ENCODE results near the gene MYH9.
A peak's percentile ranks its signal among the peaks of the same experiment; 100 is the strongest.
"Not testable (repeated sequence)": the region's sequence is repeated elsewhere in the genome, so short reads cannot be mapped to it uniquely, and the experiment has no call there.

Gene MYH9

DNA sequence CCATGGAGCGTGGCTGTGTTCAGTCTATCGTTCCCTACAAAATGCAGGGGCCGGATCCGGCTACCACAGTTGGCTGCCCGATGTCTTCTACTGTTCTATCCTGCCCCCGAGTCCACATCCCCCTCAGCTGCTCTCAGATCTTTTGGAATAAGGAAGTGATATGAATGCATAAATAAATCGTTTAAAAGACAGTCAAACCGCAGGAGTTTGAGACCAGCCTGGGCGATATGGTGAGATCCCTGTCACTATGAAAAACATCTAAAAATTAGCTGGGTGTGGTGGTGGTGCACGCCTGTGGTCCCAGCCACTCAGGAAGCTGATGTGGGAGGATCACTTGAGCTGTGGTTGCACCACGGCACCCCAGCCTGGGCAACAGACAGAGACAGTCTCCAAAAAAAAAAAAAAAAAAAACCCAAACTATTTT lies 97.8 kb downstream of the MYH9 start:
- DNase-seq, result not testable (repeated sequence)

DNA sequence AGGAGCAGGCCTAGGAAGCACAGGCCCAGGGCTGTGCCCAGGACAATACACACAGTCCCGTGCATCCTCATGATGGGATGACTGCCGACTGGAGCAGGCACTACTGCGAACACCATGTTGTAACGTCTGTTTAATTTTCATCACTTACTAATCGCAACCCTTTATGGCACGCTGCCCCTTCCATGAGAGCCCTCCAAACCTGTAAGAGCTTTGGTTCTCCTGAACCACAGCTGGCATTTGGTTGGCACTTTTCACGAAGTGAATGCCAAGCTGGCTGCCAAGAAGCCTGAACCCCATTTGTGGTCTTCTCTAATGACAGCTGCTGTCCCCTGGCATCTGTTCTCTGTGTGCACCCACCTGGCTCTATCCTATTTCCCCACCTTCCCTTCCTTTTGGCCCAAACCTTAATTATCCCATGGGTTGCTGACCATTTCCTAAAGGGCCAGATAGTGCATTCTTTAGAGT lies 98.3 kb downstream of the MYH9 start:
- peak; percentile 89 for DNase-seq

DNA sequence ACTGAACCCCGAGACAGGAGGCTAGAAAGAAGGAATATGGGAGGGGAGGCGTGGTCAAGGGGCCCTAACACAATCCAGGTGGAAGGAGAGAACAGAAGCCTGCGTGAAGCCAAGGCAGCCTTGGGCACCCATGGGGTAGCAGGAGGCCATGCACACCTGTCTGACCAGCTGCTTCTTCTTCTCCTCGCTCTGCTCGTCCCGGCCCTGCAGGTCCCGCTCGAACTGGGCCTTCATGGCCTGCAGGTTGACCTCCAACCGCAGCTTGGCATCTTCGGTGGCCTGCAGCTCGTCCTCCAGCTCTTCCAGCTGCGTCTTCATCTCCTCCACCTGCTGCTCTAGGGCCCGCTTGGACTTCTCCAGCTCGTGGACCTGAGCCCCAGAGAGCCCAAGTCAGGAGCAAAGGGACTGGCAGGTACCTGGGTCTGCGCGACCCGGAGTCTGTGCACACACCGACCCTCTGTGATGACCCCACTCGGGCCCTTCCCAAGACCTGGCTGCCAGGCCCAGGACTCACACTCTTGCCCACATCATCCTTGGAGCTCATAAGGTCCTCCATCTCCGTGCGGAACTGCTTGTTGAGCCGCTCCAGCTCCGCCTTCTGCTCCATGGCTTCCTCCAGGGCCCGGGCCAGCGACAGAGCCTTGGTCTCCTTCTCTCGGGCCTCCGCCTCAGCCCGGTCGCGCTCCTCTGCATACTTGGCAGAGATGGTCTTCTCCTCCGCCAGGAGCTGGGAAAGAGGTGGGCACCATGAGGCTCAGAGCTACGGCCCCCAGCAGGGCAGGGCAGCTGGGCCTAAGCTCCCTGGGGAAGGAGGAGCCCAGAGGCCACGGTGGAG lies 99.0 kb downstream of the MYH9 start:
- DNase-seq, result no peak

DNA sequence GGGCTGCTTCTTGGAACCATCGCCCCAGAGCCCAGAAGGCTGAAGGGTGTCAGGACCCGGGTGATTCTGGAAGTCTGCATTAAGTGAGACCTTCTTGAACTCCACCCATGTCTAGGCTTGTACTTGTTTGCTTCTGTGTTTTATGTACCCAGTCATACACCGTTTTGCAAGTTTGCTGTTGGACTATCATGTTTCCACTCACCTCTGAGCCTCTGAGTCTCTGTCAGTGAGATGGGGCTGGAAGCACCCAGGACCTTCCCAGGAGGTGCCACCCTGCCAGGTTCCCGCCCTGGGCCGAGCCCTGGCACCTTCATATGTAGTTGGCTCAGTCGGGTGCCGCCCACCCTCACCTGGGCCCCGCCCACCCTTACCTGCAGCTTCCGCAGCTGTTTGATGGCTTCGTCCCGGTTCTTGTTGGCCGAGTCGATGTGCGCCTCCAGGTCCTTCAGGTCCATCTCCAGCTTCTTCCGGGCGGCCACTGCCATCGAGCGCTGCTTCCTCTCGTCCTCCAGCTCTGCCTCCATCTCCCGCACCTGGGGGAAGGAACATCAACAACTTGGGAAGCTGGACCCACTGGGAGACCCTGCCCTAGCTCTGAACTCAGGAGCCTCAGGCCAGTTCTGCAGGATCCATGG lies 99.8 kb downstream of the MYH9 start:
- no peak for DNase-seq

DNA sequence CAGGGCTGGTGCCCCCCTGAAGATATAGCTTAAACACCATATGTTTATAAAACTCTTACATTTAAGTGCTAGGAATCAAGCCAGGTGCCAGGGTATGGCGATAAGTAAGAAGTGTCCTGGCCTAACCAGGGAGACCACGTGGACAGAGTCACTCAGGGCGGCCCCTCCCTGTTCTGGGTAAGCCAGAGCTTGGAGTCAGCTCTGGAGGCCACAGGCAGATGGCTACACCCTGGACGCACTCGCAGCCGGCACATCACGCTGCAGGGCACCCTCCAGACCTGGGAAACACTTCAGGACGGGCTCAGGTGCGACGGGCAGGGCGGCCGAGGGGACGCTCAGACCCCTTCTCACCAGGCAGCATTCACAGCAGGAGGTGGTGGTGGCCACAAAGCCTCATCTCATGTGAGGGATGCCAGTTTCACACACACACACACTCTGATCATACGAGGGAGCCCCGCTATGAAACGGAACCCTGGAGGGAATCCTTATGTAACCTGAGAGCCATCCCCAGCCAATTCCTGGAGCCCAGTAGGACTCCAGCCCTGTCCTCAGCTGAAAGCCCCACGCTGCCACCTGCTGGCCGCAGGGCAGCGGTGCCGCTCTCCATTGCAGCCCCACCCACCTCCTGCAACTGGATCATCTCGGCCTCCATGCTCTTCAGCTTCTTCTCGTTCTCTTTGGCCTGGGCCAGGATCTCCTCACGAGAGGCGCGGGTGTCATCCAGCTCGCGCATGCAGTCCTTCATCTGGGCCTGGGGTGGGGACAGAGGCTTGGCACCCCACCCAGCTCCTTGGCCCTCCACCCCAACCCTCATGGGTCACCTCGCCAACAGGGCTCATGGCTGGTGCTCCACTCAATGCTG lies 101.4 kb downstream of the MYH9 start:
- peak; percentile 19 for DNase-seq

DNA sequence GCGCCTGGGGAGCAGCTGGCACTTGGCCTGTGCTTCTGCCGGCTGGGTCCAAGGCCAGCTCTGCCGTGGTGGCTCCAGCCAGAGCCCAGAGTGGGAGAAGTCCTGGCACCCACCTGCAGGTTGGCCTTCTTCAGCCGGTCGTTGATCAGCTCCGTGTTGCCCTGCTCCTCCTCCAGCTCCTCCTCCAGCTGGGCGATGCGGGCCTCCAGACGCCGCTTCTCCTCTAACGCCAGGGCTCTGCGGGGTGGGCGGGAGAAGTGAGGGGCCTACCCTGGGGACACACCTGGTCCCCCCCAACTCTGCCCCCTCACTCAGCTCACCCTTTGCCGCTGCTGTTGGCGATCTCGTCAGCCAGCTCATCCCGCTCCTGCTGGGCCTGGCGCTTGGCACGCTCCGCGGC lies 102.2 kb downstream of the MYH9 start:
- DNase-seq, result no peak

DNA sequence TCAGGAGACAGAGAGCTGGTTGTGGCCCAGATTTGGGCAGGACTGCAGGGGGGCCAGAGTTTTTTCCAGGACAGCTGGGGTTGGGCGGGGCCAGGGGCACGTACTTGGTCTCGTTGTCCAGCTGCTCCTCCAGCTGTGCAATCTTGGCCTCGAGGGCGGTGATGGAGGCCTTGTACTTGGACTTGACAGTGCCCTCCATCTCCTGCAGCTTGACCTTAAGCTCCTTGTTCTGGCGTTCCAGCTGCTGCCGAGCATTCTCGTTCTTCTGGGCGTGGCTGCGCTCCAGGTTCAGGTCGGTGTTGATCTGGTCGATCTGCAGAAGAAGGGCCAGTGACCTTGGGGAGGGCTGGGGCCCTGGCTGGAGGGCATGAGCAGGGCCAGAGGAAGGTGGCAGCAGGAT lies 102.8 kb downstream of the MYH9 start:
- no peak for DNase-seq

DNA sequence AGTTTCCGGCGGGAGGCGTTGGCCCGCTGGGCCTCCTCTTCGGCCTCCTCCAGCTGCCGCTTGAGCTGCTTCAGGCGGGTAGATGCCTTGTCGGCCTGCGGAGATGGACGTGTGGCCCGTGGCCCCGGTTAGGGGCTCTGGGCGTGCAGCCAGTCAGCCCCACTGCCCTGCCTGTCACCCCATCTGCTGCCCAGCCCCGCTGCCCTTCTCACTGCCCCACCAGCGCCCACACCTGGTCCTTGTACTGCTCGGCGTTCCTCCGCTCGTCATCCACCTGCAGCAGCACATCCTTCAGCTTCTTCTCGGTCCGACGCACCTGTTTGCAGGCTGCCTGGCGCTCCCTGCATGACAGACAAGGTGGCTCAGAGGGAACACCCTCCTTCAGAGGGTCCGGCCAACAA lies 103.6 kb downstream of the MYH9 start:
- DNase-seq, result no peak

DNA sequence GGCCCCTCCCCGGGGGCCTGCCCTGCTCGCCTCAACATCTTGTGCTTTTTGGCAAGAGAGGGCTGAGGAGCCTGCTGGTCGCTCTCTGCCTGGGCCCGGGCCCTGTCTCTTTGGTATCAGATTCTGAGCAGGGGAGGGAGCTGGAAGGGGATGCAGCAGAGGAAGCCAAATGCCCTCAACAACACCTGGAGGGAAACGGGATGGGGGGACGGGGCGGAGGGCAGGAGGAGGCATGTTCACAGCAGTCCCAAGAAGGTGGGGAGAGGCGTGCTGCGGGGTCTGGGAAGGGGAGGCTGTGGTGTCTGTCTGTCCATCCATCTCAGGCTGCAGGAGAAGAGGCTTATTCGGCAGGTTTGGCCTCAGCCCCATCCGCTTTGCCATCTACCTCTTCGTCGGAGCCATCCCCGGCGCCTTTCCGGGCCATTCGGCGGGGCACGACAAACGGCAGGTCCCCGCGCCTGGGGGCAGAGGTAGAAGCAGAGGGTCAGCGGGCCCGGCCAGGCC lies 105.4 kb downstream of the MYH9 start:
- DNase-seq, result no peak

DNA sequence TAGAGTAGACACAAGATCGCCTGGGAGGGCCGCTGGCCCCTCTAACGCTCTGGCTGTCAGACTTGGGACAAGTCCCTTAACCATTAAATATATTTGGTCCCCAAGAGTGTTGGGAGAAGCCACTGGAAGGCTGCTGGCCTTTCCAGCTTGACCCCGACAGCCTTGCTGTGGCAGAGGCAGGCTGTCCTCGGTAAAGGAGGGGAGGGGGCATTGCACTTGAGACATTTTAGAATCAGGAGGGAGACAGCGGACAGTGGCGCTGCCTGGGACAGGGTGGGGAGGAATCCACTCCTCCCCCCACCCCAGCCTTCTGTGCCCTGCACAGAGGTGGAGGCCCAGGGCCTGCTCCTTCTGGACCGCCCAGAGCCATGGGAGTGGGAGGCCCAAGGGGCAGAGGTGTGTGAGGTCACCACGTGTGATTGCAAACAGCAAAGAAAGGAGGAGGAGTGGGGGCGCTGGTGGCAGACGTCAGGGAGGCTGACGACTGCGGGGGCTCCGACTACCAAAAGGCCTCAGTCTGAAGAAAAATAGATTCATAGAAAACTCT lies 105.9 kb downstream of the MYH9 start:
- no peak for DNase-seq

DNA sequence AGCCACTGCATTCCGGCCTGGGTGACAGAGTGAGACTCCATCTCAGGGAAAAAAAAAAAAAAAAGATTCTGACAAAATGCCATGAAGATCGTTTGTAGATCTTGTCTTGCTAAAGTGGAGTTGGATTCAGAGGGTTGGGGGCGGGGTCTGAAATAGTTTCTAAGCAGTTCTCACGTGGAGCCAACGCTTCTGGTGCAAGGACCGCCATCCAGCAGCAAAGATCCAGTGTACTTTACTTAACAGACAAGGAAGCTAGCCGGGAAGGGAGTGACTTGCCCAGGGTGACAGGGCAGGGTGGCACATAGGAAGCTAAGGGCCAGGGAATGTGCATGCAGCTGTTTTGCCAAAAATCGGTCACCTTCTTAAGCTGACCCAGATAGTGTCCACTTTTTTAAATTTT lies 107.4 kb downstream of the MYH9 start:
- DNase-seq, result no peak

DNA sequence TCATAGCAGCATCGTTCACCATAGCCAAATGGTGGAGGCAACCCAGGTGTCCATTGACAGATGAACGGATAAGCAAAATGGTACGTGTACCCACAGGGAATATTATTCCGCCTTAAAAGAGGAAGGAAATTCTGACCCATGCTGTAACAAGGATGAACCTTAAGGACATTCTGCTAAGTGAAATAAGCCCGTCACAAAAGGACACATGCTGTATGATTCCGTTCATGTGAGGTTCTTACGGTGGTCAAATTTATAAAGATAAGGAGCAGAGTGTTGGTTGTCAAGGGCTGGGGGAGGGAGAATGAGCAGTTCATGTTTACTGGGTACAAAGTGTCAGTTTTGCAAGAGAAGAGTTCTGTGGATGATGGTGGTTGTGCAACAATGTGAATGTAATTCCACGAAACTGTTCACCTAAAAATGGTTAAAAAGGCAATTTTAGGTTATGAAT lies 108.5 kb downstream of the MYH9 start:
- no peak for DNase-seq

DNA sequence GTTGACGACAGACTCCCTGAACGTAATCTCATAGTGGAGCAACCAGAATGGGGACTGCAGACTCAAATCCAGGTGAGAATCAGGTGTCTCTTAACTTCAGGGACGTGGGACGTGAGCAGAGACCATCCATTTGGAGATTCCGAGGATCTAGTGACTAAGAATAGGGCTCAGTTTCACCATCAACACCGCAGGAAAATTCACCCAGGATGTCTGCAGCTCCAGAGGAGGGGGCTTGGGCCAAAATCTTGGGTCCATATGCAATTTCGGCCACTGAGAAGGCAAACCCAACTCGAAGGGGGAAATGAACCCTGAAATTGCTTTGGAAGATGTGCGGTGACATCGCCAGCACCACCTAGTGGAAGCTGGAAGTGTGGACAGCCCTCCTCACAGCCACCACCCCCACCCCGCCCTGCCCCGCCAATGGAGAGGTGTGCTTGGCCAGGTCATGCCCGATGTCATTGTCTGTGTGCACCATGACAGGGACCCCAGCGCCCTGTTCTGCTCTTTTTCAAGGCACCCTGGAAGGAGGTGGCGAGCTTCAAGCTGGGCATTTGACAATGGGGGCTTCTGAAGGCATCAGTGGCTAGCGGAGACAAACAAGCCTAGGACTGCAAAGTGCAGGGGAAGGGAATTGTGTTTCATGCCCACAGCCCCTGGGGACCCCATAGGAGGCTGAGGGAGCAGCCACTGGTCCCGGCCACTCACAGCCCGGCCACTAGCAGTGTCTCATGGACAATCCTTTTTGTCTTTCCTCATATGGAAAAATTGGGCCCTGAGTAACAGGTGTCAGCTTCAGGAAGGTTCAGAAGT lies 110.1 kb downstream of the MYH9 start:
- no peak for DNase-seq

DNA sequence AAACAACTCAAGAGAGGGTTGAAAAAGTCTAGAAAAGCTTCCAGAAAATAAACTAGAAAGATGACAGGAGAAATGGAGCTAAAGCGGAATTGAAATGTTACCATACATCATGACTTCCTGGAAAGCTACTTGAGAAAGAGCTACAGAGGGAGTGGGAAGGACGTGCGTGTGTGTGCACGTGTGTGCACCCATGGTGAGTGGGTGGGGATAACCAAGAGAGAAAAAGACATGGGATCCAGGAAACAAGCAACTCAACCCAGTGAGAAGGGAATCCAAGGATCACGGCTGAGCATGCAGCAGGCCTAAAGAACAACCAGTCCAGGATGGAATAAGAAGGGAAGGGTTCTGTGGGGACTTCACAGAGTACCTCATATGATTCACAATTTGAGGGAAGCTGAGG lies 113.2 kb downstream of the MYH9 start:
- no peak for DNase-seq

DNA sequence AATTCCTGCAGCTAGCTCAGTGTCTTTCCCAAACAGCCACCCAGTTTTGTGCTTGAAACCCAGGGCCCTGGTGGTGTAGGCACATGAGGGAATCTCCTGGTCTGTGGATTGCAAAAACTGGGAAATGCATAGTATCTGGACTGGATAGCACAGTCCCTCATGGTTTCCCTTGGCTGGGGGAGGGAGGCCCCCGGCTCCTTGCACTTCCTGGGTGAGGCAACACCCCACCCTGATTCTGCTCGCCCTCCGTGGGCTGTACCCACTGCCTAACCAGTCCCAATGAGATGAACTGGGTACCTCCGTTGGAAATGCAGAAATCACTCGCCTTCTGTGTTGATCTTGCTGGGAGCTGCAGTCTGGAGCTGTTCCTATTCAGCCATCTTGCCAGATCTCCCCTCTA lies 115.8 kb downstream of the MYH9 start:
- not testable (repeated sequence) for DNase-seq

DNA sequence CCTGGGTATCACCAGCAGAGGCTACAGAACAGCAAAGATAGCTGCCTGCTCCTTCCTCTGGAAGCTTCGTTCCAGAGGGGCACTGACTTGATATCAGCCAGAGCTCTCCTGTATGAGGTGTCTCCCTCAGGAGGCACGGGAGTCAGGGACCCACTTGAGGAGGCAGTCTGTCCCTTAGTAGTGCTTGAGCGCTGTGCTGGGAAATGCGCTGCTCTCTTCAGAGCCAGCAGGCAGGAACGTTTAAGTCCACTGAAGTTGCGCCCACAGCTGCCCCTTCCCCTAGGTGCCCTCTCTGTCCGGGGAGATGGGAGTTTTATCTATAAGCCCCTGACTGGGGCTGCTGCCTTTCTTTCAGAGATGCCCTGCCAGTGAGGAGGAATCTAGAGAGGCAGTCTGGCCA lies 116.5 kb downstream of the MYH9 start:
- not testable (repeated sequence) for DNase-seq

DNA sequence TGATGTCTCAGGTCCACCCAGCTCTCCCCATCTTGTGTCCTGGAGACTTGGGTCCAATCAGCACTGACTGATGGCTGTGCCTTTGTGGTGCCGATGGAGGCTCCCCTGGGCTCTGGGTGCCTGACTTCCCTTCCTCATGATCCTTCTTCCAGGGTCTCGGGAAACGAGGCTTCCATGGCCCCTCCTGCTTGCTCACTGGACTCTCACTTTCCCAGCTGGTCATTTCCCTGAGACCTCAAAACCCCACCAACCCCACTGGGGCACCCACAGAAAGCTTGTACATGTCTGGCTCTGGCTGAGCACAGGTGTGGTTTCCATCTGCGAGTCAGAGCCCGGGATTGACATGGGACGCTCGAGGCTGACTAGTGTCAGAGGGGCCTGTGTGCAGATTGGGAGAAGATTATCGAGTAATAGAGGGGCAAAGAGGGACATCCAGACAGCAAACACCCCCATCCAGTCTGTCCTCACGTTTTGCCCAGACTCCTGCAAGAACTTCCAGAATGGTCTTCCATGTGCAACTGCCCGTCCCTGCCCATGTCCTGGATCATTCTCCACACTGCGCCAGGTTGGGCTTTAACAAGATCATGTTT lies 119.8 kb downstream of the MYH9 start:
- DNase-seq, result no peak

DNA sequence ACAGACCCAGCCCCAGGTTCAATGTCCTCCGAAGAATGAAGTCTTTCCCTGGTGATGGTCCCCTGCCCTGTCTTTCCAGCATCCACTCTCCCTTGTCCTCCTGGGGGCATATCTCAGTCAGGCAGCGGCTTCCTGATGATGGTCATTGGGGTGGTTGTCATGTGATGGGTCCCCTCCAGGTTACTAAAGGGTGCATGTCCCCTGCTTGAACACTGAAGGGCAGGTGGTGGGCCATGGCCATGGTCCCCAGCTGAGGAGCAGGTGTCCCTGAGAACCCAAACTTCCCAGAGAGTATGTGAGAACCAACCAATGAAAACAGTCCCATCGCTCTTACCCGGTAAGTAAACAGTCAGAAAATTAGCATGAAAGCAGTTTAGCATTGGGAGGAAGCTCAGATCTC lies 120.7 kb downstream of the MYH9 start:
- no peak for DNase-seq

DNA sequence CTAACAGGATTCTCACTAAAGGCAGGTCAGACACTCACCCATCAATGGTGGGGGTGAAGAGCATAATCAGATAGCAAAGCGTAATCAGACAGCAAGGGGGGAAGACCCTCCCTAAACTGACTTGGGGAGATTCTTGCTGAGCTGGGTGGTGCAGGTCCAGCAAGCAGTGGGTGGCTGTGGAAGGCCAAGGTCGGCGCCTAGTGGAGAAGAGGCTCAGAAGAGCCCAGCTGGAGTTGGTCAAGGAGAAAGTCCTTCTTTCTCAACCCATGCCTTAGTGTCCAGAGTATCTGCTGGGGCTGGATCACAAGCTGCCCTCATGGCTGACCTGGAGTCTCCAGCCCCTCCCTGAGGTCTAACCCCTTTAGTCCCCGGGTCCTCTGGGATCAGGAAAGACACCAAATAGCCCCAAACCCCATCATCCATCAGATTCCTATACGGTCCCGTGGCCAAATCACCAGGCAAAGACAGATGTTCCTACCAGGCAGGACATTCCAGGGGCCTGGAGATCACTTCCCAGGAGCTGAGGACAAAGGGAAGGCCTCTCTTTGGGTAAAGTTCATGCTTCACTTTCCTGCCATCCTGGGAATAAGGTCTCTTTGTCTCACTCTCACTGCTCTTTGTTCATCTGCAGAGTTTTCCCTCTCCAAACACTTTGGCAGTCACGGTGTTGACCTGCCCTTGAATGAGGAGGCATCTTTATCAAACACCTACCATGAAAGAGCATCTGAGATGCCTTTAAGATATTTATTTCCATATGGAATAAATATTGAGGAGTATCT lies 123.7 kb downstream of the MYH9 start:
- not testable (repeated sequence) for DNase-seq

DNA sequence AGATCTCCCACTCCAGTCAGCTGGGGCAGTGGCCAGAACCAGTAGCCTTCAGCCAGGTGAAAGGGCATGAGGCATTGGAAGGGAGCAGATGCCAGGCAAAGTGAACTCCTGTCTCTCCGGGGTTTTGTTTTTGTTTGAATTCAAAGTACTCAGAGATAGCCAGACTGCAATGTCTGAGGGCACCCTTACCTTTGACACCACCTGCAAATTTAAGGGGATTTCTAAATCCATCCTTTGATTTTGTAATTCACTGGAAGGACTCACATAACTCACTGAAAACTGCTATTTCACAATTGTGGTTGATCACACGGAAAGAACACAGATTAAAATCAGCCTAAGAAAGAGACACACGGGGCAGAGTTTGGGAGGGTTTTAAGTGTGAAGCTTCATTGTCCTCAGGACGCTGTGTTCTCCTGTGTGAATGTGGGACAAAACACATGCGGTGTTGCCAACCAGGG lies 124.5 kb downstream of the MYH9 start:
- DNase-seq, result not testable (repeated sequence)

DNA sequence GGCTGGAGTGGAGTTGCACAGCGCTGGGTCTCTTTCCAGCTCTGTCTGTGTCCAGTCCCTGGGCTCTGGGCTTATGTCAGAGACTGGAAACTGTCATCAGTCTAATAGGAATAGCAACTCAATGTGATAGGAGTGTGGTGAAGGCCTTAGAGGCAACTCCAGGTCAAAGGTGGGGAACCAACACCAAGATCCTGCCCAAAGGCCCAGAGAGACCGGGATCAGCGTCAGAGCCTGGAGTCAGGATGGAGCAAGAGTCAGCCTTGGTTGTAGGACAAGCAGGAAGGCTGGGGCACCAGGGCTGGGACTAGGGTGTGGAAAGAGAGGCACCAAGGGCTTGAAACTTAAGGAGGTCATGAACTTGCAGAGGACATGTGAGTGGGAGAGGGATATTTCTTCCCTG lies 125.5 kb downstream of the MYH9 start:
- DNase-seq, result not testable (repeated sequence)
